ENCODE results near the gene KCTD21.

- no peak for TF ChIP-seq CTCF (IDR thresholded peaks at IDR 0.05 in 2 of 3, conservative IDR thresholded peaks at IDR 0.05 in 1 of 3; ENCODE audit: borderline replicate concordance in 1 of 3, insufficient read depth in 1 of 3, low read depth in 2 of 3, low read length in 2 of 3)
- no peak for TF ChIP-seq ZFX (IDR thresholded peaks at IDR 0.05)
- no peak for TF ChIP-seq POLR2AphosphoS5 (IDR thresholded peaks at IDR 0.05; ENCODE audit: low read depth, low read length)
- TF ChIP-seq, protein P1, sequence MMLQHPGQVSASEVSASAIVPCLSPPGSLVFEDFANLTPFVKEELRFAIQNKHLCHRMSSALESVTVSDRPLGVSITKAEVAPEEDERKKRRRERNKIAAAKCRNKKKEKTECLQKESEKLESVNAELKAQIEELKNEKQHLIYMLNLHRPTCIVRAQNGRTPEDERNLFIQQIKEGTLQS (IDR thresholded peaks at IDR 0.05): no peak
- TF ChIP-seq ELF1 (IDR thresholded peaks at IDR 0.05; ENCODE audit: borderline replicate concordance, low read depth): no peak
- no peak for TF ChIP-seq SP1 (IDR thresholded peaks at IDR 0.05; ENCODE audit: low read depth)
- no peak for TF ChIP-seq POLR2A (IDR thresholded peaks at IDR 0.05; ENCODE audit: borderline replicate concordance, extremely low read depth, insufficient read depth, insufficient read length)
- TF ChIP-seq REST (IDR thresholded peaks at IDR 0.05; ENCODE audit: low read depth): no peak
- no peak for TF ChIP-seq EZH2phosphoT487 (IDR thresholded peaks at IDR 0.05; ENCODE audit: borderline replicate concordance)
- TF ChIP-seq RAD21 (IDR thresholded peaks at IDR 0.05; ENCODE audit: low read depth): no peak
- TF ChIP-seq FOSL1 (IDR thresholded peaks at IDR 0.05; ENCODE audit: low read depth): no peak
Measured at GRCh38 chr11:78177216-78177615, 11.2 kb downstream of the KCTD21 start.

Data from HCT116 (cell line).